ENCODE measurements around the gene HOMEZ.
"Not testable (repeated sequence)": the region's sequence is repeated elsewhere in the genome, so short reads cannot be mapped to it uniquely, and the experiment has no call there.

The HOMEZ gene

DNA sequence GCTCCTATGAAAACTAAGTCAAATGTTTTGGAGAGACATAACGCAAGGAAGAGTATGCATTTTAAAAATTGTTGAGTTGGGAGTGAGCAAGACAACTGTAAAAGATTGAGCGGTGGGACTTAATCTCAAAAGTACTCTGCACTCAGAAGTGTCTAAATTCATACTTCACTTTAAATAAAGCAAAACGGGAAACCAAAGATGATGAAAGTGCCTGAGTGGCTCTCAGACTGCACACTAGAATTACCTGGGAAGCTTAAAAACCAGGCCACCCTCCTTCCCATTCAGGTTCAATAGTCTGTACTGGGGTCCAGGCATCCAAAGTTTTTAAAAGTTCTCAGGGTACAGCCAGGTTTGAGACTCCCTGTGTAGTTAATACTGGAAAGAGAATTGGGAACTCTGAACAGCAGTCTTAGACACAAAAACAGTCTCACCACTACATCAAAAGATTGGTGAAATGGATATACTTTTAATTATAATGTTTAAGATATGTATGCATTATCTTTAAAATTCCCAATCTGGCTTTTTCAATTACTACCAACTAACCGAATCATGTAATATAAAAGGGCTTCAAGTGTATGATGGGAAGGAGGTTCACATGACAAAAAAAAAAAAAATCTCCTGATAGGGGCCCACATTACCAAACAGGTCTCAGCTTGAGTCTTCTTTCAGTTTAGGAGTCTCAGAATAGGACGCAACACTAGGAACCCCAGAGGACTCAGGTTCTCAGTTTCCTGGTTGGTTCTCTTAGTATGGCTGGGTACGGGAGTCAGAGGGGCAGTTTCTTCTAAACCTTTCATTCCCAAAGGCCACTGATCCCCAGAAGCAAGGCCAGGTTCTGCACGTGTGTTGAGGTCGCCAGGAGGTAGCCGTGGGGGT is 1.0 kb downstream of the HOMEZ start:
- DNase-seq (ENCODE audit: low spot score) (no peak), FAIRE-seq (no peak)

GRCh38 chr14:23281247-23281646 is 4.7 kb downstream of the HOMEZ start:
- FAIRE-seq = no peak
- no peak for DNase-seq (ENCODE audit: low spot score)

DNA sequence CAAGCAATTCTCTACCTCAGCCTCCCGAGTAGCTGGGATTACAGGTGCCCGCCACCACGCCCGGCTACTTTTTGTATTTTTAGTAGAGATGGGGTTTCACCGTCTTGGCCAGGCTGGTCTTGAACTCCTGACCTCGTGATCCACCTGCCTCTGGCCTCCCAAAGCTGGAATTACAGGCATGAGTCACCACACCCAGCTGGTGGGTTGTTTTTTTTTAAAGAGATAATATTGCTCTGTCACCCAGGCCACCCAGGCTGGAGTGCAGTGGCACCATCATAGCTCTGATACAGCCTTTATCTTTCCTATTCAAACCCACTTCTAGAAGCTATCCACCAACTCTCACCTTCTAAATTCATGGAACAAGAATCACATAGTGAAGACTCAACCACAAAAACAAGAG is 8.0 kb downstream of the HOMEZ start:
- FAIRE-seq = not testable (repeated sequence)

DNA sequence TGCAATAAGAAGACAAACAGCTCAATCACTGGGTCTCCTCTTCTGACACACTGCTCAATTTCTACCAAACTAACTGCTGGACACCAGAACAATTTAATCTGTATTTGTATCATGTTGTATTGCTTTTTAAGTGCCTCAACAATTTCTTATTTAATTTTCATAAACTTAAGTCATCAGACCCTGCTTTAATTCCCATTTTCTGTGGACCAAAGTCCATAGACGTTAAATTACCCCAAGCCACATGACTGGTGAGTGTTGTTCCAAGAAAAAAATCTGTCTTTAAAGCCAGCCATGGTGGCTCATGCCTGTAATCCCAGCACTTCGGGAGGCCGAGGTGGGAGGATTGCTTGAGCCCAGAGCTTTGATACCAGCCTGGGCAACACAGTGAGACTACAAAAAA is 8.7 kb downstream of the HOMEZ start:
- DNase-seq (ENCODE audit: low spot score) (no peak), FAIRE-seq (no peak)

More for the DNA sequence above, 8.0 kb downstream of the HOMEZ start:
- not testable (repeated sequence) for DNase-seq (ENCODE audit: low spot score)

DNA sequence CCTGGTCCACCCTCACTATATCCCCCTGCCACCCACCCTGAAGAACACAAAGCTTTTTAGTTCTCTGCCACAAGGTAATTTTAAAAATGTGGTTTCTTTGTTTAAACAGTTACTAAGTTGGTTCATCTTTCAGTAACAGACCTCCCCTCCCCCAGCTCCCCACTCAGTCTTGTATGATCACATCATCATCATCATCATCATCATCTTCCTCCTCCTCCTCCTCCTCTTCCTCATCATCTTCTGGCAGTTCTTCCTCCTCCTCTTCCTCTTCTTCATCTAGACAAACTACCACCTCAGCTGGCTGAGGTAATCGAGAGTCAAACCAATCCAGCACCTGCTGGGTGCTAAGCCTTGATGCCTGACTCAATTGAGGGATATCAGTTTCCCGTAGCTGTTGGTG is 10.5 kb downstream of the HOMEZ start:
- no peak for FAIRE-seq

DNA sequence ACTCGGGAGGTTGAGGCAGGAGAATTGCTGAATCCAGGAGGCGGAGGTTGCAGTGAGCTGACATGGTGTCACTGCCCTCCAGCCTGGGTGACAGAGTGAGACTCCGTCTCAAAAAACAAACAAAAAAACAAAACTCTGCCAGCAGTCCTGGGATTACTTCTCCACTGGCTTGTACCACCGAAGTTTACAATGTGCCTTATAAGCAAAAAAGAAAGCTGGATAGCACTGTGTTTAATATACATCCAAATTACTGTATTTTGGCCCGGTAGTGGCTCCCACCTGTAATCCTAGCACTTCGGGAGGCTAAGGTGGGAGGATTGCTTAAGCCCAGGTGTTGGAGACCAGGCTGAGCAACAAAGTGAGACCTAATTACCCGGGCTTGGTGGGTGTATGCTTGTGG is 16.7 kb downstream of the HOMEZ start:
- FAIRE-seq (no peak), DNase-seq (ENCODE audit: low spot score) (no peak)

More for the DNA sequence above, 10.5 kb downstream of the HOMEZ start:
- no peak for DNase-seq (ENCODE audit: low spot score)

DNA sequence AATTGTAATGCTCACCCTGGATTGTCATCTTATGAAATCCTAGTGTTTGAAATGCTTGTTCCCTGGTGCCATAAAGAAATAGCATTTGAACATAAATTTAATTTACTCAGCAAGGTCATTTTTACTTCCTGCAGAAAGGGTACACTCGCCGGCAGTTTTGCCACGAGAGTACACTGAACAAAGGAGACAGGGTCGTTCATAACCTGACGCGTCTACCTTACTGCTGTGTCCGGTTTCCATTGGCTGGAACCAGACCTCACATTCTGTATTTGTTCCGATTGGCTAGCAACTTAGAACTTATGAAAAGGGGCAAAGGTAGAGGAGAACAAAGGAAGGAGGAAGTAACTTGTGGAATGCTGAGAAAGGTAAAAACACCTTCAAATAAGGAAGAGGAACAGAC is 25.1 kb downstream of the HOMEZ start:
- DNase-seq (ENCODE audit: low spot score); FAIRE-seq: not testable (repeated sequence)

DNA sequence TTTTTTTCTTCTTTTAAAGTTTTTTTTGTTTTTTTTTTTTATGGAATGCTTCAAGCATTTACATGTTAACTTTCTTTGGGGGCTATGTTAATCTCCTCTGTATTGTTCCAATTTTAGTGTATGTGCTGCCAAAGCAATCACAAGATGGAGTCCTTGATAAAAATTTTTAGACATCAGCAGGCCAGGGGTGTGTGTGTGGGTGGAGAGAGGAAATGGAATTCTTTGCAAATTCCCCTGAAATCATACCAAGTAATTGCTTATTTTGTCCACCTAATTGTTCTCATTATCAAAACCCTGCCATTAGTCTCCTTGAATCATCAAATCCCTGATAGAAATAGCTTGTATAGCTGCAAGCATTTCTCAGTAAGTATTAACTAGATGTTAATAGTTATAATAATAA is 26.5 kb downstream of the HOMEZ start:
- FAIRE-seq = no peak
- no peak for DNase-seq (ENCODE audit: low spot score)

DNA sequence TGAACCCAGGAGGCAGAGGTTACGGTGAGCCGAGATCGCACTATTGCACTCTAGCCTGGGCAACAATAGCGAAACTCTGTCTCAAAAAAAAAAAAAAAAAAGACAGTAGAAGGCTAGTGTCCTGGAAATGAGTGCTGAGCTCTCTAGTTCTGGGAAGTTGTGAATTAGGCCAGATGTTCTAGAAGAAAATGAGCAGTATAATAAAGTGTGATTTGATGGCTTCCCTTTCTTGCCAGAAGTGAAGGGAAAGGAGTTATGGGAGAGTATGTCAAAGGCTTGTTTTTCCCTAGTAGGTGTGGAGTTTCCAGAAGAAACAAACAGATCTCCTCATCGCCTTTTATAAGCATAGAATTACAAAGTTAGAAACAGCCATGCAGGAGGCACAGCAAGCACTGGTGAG is 27.7 kb downstream of the HOMEZ start:
- DNase-seq (ENCODE audit: low spot score) (no peak), FAIRE-seq (no peak)

DNA sequence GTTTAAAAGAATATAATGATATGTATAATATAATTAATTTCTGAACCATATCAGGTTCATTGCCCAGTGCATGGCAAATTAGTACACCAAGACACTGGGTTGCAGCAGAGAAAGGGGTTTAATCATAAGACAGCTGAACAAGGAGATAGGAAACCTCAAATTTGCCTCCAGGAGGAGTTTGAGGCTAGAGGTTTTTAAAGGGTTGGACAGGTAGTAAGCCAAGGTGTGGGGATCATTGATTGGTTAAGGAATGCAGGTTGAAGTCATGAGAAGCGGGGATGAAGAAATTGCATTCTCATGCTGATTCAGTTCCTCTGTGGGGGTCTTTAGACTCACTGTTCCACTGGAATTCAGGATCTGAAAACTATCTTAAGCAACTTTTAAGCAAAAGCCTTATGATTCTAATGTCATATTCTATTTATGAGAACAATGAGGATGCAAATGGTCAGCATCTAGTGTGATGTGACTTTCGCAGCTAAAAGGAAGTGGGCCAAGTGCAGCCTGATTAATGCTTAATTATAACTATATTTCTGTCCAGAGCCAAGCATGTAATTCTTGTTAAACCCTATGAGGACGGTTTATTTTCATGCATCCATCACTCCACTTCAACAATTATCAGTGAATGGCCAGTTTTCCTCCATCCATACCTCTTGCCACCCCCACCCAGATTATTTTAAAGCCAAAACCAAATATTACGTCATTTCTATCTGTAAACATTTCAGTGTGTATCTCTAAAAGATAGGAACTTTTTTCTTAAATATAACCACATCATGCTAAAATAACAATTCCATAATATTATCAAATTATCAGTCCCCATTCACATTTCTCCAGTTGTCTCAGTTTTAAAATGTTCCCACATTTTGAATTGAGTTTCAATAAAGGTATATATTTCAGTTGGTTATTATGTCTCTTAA is 33.3 kb downstream of the HOMEZ start:
- DNase-seq (ENCODE audit: low spot score) (no peak), FAIRE-seq (no peak)

DNA sequence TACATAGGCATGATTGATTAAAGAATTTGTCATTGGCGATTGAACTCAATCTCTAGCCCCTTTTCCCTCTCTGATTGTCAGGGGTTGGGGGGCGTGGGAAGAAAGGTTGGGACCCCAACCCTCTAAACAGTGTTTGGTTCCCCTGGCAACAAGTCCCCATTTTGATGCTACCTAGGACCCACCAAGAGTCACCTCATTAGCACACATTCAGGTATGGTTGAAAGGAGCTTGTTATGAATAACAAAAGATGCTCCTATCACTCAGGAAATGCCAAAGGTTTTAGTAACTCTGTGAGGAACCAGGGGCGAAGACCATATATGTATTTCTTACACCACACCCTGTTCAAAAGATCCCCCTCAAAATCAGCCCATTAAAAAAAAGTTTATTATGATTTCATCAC is 33.9 kb downstream of the HOMEZ start:
- no peak for DNase-seq (ENCODE audit: low spot score)

DNA sequence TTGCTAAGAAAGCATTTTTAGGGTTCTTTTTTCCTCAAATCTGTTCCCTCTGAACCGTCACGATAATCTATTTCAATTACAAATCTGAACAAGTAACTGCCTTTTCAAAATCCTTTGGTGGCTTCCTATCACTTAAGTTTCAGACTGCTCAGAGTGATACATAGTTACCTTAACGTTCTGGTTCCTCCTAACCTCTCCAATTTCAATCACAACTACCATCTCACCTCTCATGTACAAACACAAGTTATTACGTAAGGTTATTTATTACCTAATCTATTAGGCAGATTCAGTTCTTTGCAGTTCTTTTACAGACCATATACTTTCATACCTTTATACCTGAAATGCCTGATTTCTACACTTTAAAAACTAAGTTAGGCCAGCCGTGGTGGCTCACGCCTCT is 36.1 kb downstream of the HOMEZ start:
- FAIRE-seq = no peak
- no peak for DNase-seq (ENCODE audit: low spot score)

More for the DNA sequence above, 33.9 kb downstream of the HOMEZ start:
- FAIRE-seq = no peak

DNA sequence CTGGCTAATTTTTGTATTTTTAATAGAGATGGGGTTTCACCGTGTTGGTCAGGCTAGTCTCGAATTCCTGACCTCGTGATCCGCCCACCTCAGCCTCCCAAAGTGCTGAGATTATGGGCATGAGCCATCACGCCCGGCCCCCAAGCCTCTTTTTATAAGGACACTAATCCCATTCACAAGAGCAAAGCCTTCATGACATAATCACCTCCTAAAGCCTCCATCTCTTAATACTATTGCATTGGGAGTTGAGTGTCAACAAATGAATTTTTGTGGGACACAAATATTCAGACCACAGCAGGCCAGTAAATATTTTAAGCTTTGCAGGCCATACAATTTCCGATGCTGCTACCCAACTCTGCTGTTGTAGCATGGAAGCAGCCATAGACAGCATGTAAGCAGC is 37.3 kb downstream of the HOMEZ start:
- DNase-seq (ENCODE audit: low spot score) = no peak
- FAIRE-seq = no peak

DNA sequence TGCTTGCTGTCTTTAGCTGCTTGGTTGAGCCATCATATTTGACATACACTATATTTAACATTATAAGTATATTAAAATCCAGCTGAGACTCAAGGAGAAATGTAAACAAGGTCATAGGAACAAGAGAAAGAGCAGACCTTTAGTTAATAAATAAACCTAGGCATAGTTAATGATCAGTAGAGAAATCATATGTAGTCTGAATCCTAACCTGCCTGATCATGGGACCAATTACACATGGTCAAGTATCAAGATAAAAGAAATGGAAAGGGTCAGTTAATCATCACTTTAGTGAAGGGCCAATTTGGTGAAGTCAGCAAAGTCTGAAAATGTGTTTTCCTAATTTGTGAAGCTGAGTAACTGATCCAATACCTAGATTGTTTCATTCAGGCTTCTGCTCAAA is 40.6 kb downstream of the HOMEZ start:
- no peak for FAIRE-seq
- DNase-seq (ENCODE audit: low spot score) = no peak

GRCh38 chr14:23243066-23243465 is 42.9 kb downstream of the HOMEZ start:
- FAIRE-seq (no peak), DNase-seq (ENCODE audit: low spot score) (no peak)

DNA sequence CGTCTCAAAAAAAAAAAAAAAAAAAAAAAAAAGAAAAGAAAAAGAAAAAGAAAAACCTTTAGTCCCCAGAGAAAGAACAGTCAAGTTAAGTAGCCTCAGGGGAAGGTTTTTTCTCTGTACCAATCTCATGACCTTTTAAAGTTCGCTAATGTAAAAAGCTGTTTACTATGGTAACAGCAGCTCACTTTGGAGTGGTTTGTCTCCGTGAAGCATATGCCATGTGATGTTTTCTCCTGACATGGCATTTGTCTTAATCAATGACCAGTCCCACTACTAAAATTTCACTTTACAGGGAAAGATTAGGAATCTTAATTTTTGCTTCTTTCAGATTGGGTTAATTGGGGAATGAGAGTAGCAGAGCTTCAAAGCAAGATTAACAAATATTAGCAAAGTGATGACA is 43.9 kb downstream of the HOMEZ start:
- DNase-seq (ENCODE audit: low spot score) (no peak), FAIRE-seq (no peak)

GRCh38 chr14:23241061-23241715 is 44.7 kb downstream of the HOMEZ start:
- DNase-seq (ENCODE audit: low spot score); FAIRE-seq: not testable (repeated sequence)

DNA sequence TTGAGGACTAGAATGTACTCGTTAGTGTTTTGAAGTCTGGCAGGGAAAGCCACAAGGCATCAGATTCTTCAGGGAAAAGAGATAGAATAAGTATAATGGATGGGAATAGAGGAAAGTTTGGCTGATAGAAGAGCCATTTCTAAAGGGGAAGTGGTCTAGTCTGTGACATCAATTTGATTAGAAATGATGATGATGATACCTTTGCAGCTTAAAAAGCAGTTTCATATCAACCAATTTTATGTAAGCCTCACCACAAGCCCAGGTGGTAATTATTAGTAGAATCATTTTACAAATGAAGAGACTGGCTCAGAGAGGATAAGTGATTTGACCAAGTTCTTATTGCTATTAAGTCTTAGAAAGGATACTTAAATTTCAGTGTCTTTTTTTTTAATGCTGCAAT is 45.3 kb downstream of the HOMEZ start:
- FAIRE-seq (no peak), DNase-seq (ENCODE audit: low spot score) (no peak)

- FAIRE-seq = peak; percentile 83
- peak; percentile 93 for DNase-seq (ENCODE audit: low spot score)
These were observed 47.9 kb downstream of the HOMEZ start, which contains the start of gene RNF212B for GRCh38 chr14:23237772-23238594. RNF212B (plus strand) TSS chr14:23237936; CDS start chr14:23240346, 2,410 bp downstream.

- not testable (repeated sequence) for FAIRE-seq; DNase-seq (ENCODE audit: low spot score)
These were observed 53.6 kb downstream of the HOMEZ start for GRCh38 chr14:23232241-23232808.

Data from urothelium cell line (cell line).